ENCODE results near the gene FGF18. TPM values are rescaled to one million over a fixed set of nuclear protein-coding genes. Genes with fewer than 3 reads are reported as not detected.
A peak's percentile ranks its signal among the peaks of the same experiment; 100 is the strongest.

FGF18 gene
- total and polyA plus RNA-seq, 12 donors = 0.14 to 1.5 (median 0.30) TPM

DNA sequence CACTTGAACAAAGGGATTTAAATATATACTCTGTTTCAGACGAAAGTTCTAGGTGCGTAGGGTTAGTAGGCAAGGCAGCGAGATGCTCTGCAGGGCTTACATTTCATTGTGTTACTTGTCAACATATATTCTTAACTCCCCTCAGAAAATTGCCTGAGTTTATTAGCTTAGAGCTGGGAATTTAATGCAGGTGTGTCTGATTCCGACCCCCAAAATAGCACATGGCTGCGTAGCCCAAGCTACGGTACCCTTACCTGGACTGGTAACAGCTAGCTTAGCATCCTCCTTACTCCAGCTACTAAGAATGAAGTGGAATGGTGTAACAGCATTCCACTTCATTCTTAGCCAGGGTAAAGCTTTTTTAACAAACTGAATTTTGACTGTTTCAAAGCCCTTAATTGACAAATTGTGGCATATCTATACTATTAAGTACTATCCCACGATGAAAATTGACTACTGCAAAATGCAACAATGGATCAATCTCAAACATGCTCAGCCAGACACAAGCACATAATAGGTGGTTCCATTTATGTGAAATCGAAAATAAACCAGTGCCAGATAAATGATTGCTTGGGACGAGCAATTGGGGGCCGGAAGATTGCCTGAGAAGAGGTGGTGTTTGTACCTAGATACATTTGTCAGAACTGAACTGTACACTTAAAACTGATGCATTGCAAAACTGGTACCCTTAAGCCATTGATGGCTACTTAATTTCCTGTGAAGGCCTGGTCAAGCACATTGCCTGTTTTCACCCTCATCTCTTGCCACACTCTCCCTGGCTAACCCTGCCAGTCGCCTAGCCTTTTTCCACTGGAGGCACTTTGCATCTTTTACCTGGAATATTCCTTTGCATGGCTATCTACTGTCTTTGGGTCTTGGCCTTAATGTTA lies 3.0 kb upstream of the FGF18 start:
- no peak overlapping the region for H3K4me3 ChIP-seq
- H3K9me3 ChIP-seq (replicated peaks in 1 of 3) = no peaks in the 10 kb centered on the region
- H3K36me3 ChIP-seq (replicated peaks in 1 of 2) = peaks cover 0 to 16% of the 10 kb centered on the region in 2 donors
- peaks cover 18 to 28% of the 10 kb centered on the region in 2 donors for H3K4me1 ChIP-seq (replicated peaks in 1 of 2)
- 86 to 91% (median 88%) methylated on average over 11 of the region's 11 CpGs for WGBS, 4 donors
- TF ChIP-seq, protein P1, sequence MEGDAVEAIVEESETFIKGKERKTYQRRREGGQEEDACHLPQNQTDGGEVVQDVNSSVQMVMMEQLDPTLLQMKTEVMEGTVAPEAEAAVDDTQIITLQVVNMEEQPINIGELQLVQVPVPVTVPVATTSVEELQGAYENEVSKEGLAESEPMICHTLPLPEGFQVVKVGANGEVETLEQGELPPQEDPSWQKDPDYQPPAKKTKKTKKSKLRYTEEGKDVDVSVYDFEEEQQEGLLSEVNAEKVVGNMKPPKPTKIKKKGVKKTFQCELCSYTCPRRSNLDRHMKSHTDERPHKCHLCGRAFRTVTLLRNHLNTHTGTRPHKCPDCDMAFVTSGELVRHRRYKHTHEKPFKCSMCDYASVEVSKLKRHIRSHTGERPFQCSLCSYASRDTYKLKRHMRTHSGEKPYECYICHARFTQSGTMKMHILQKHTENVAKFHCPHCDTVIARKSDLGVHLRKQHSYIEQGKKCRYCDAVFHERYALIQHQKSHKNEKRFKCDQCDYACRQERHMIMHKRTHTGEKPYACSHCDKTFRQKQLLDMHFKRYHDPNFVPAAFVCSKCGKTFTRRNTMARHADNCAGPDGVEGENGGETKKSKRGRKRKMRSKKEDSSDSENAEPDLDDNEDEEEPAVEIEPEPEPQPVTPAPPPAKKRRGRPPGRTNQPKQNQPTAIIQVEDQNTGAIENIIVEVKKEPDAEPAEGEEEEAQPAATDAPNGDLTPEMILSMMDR (IDR thresholded peaks at IDR 0.05) = no peak
- TF ChIP-seq POLR2A (IDR thresholded peaks at IDR 0.05) = no peak
- H3K27ac ChIP-seq = no peak overlapping the region
- peaks cover 17% of the 10 kb centered on the region for H3K27me3 ChIP-seq
- intact Hi-C loops (cut with DNase I) = no loop called here
- peak in 2 of 7 donors; percentile 5 to 23 for DNase-seq

GRCh38 chr5:171418316-171418981 lies 998 bp upstream of the FGF18 start:
- no peak overlapping the region for H3K27ac ChIP-seq
- intact Hi-C loops (cut with DNase I) = no loop called here
- peak overlapping the region in 1 of 4 donors; percentile 43 for H3K4me3 ChIP-seq
- peaks cover 18% of the 10 kb centered on the region for H3K27me3 ChIP-seq
- peaks cover 18 to 28% of the 10 kb centered on the region in 2 donors for H3K4me1 ChIP-seq (replicated peaks in 1 of 2)
- 13 to 35% (median 23%) methylated on average over 9 to 26 of the region's 26 CpGs for WGBS, 4 donors
- H3K9me3 ChIP-seq (replicated peaks in 1 of 3) = no peaks in the 10 kb centered on the region
- peak; percentile 71 to 88 (median 80) for DNase-seq
- H3K36me3 ChIP-seq (replicated peaks in 1 of 2) = no peaks in the 10 kb centered on the region
- no peak for TF ChIP-seq POLR2A (IDR thresholded peaks at IDR 0.05)
- TF ChIP-seq, protein P1 (IDR thresholded peaks at IDR 0.05) = peak; percentile 78 to 96 (median 90)

DNA sequence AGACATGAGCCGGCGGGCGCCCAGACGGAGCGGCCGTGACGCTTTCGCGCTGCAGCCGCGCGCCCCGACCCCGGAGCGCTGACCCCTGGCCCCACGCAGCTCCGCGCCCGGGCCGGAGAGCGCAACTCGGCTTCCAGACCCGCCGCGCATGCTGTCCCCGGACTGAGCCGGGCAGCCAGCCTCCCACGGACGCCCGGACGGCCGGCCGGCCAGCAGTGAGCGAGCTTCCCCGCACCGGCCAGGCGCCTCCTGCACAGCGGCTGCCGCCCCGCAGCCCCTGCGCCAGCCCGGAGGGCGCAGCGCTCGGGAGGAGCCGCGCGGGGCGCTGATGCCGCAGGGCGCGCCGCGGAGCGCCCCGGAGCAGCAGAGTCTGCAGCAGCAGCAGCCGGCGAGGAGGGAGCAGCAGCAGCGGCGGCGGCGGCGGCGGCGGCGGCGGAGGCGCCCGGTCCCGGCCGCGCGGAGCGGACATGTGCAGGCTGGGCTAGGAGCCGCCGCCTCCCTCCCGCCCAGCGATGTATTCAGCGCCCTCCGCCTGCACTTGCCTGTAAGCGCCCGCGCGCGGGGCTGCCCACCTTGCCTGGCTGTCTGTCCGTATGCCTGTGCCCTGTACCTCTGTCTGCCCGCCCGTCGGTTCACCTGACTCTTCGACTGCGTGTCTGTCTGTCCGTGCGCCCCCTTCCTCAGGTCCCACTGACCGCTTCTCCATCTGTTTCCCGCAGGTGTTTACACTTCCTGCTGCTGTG lies 412 bp downstream of the FGF18 start:
- 1 to 3% (median 2%) methylated on average over 10 to 93 of the region's 95 CpGs for WGBS, 4 donors
- Histone ChIP-seq H3K36me3 (replicated peaks in 1 of 2) (no peaks in the 10 kb centered on the region), H3K4me3 (peak overlapping the region in 1 of 4 donors; percentile 43), H3K27me3 (peaks cover 18% of the 10 kb centered on the region), H3K4me1 (replicated peaks in 1 of 2) (peaks cover 18 to 28% of the 10 kb centered on the region in 2 donors), H3K27ac (no peak overlapping the region), H3K9me3 (replicated peaks in 1 of 3) (no peaks in the 10 kb centered on the region)
- no peak for TF ChIP-seq POLR2A (IDR thresholded peaks at IDR 0.05)
- TF ChIP-seq, protein P1 (IDR thresholded peaks at IDR 0.05) = no peak
- DNase-seq = peak in 2 of 7 donors; percentile 9 to 51
- intact Hi-C loops (cut with DNase I) = loop anchor here (5.0 to 10.0 kb wide), 4 partner anchors 205 to 482 kb away; no protein-coding TSS in a partner anchor
